ENCODE data around the gene TTLL13.

Gene TTLL13

GRCh38 chr15:90234096-90234988, 15.0 kb upstream of the TTLL13 start, which contains the start of gene GDPGP1:
Gene GDPGP1 (plus strand): TSS chr15:90234209. CDS start chr15:90240909, 6,700 bp downstream.
- TF ChIP-seq, protein P1, sequence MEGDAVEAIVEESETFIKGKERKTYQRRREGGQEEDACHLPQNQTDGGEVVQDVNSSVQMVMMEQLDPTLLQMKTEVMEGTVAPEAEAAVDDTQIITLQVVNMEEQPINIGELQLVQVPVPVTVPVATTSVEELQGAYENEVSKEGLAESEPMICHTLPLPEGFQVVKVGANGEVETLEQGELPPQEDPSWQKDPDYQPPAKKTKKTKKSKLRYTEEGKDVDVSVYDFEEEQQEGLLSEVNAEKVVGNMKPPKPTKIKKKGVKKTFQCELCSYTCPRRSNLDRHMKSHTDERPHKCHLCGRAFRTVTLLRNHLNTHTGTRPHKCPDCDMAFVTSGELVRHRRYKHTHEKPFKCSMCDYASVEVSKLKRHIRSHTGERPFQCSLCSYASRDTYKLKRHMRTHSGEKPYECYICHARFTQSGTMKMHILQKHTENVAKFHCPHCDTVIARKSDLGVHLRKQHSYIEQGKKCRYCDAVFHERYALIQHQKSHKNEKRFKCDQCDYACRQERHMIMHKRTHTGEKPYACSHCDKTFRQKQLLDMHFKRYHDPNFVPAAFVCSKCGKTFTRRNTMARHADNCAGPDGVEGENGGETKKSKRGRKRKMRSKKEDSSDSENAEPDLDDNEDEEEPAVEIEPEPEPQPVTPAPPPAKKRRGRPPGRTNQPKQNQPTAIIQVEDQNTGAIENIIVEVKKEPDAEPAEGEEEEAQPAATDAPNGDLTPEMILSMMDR (IDR thresholded peaks at IDR 0.05; ENCODE audit: borderline replicate concordance, control extremely low read depth, extremely low read depth, insufficient read depth, missing control alignments) = no peak
- no peak for DNase-seq (ENCODE audit: low spot score)
- in situ Hi-C loops (cut with MboI; ENCODE audit: low sequenced_read_pairs, unreplicated experiment) = no loop called here

DNA sequence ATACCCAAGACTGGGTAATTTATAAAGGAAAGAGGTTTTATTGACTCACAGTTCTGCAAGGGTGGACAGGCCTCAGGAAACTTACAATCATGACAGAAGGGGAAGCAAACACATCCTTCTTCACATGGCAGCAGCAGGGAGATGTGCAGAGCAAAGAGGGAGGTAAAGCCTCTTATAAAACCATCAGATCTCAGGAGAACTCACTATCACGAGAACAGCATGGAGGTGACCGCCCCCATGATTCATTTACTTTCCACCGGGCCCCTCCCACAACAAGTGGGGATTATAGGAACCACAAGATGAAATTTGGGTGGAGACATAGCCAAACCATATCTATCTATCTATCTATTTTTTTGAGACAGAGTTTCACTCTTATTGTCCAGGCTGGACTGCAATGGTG, 10.0 kb upstream of the TTLL13 start:
- DNase-seq (ENCODE audit: low spot score) = no peak
- in situ Hi-C loops (cut with MboI; ENCODE audit: low sequenced_read_pairs, unreplicated experiment) = no loop called here
- TF ChIP-seq, protein P1 (IDR thresholded peaks at IDR 0.05; ENCODE audit: borderline replicate concordance, control extremely low read depth, extremely low read depth, insufficient read depth, missing control alignments) = no peak

- TF ChIP-seq, protein P1 (IDR thresholded peaks at IDR 0.05; ENCODE audit: borderline replicate concordance, control extremely low read depth, extremely low read depth, insufficient read depth, missing control alignments) = no peak
- in situ Hi-C loops (cut with MboI; ENCODE audit: low sequenced_read_pairs, unreplicated experiment) = no loop called here
- DNase-seq (ENCODE audit: low spot score) = no peak
These were observed 8.5 kb upstream of the TTLL13 start for GRCh38 chr15:90240856-90241255.

DNA sequence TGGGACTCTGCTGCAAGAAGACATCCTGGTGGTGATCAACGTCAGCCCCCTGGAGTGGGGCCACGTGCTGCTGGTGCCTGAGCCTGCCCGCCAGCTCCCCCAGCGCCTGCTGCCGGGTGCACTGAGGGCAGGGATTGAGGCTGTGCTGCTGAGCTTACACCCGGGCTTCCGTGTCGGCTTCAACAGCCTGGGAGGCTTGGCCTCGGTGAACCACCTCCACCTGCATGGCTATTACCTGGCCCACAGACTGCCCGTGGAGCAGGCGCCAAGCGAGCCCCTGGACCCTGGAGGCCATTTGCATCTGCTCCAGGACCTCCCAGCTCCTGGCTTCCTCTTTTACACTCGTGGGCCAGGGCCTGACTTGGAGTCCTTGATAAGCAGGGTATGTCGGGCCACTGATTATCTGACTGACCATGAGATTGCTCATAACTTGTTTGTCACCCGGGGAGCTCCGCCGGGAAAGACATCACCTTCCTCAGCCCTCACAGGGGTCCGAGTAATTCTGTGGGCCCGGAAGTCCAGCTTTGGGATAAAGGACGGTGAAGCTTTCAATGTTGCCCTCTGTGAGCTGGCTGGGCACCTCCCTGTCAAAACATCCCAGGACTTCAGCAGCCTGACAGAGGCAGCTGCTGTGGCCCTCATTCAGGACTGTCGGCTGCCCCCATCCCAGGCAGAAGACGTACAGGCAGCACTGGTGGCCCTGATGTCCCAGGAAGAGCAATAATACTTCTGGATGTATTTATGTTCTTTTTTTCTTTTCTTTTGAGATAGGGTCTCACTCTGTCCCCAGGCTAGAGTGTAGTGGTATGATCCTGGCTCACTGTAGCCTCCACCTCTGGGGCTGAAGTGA, 7.8 kb upstream of the TTLL13 start:
- TF ChIP-seq, protein P1 (IDR thresholded peaks at IDR 0.05; ENCODE audit: borderline replicate concordance, control extremely low read depth, extremely low read depth, insufficient read depth, missing control alignments) = no peak
- DNase-seq (ENCODE audit: low spot score) = no peak
- in situ Hi-C loops (cut with MboI; ENCODE audit: low sequenced_read_pairs, unreplicated experiment) = no loop called here

DNA sequence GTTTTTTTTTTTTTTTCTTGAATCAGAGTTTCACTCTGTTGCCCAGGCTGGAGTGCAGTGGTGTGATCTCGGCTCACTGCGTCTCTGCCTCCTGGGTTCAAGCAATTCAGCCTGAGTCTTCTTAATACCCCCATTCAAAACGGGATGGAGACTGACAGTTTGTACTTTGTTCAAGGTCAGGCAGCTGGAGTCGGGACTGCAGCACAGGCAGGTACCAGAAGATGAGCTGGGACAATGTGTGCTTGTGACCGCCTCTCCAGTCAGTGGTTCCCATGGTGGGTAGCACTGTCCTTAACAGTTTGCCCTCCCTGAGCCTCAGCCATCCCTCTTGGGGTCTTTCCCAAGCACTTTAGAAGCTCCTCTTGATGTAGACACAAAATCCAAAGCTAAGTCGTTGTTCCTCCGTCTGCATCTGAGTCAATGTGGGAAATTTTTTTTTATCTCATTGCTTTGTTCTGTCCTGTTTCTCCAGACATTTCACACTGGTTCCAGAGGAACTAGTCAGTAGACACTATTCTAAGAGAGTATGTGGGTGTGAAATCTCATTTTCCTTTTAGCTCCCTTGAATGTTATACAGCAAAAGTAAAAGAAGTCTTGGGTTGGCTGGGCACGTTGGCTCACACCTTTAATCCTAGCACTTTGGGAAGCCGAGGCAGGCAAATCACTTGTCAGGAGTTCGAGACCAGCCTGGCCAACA, 5.3 kb upstream of the TTLL13 start:
- TF ChIP-seq, protein P1 (IDR thresholded peaks at IDR 0.05; ENCODE audit: borderline replicate concordance, control extremely low read depth, extremely low read depth, insufficient read depth, missing control alignments) = no peak
- no peak for DNase-seq (ENCODE audit: low spot score)
- in situ Hi-C loops (cut with MboI; ENCODE audit: low sequenced_read_pairs, unreplicated experiment) = no loop called here

- TF ChIP-seq, protein P1 (IDR thresholded peaks at IDR 0.05; ENCODE audit: borderline replicate concordance, control extremely low read depth, extremely low read depth, insufficient read depth, missing control alignments) = no peak
- DNase-seq (ENCODE audit: low spot score) = no peak
- in situ Hi-C loops (cut with MboI; ENCODE audit: low sequenced_read_pairs, unreplicated experiment) = no loop called here
These were observed 560 bp upstream of the TTLL13 start for GRCh38 chr15:90248789-90249202.

Measured in GM13976 (cell line).